Measurements from ENCODE around the gene WASL.

- TF ChIP-seq JUN (IDR thresholded peaks at IDR 0.05) (no peak), KDM1A (IDR thresholded peaks at IDR 0.05; ENCODE audit: low read depth) (no peak), RFX5 (IDR thresholded peaks at IDR 0.05) (no peak), MYC (IDR thresholded peaks at IDR 0.05; ENCODE audit: borderline replicate concordance, low read length) (no peak), POLR2AphosphoS2 (conservative IDR thresholded peaks at IDR 0.05; ENCODE audit: low read length) (no peak), HEYL (CRISPR knock-in tag; IDR thresholded peaks at IDR 0.05) (no peak), SMC3 (IDR thresholded peaks at IDR 0.05) (no peak)
- TF ChIP-seq, protein P1, sequence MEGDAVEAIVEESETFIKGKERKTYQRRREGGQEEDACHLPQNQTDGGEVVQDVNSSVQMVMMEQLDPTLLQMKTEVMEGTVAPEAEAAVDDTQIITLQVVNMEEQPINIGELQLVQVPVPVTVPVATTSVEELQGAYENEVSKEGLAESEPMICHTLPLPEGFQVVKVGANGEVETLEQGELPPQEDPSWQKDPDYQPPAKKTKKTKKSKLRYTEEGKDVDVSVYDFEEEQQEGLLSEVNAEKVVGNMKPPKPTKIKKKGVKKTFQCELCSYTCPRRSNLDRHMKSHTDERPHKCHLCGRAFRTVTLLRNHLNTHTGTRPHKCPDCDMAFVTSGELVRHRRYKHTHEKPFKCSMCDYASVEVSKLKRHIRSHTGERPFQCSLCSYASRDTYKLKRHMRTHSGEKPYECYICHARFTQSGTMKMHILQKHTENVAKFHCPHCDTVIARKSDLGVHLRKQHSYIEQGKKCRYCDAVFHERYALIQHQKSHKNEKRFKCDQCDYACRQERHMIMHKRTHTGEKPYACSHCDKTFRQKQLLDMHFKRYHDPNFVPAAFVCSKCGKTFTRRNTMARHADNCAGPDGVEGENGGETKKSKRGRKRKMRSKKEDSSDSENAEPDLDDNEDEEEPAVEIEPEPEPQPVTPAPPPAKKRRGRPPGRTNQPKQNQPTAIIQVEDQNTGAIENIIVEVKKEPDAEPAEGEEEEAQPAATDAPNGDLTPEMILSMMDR (IDR thresholded peaks at IDR 0.05), result no peak
Observed at GRCh38 chr7:123665157-123665556, 83.6 kb downstream of the WASL start.

Measured in A549 (cell line).